DMS153 treated with DMSO at 0.1 percent for 48 hours (cell line): ENCODE measurements around the gene TSEN2.
"Not testable (repeated sequence)": the region's sequence is repeated elsewhere in the genome, so short reads cannot be mapped to it uniquely, and the experiment has no call there.

Experiments
- DNase-seq: peaks from one replicate; lab custom pipeline; 2025; ENCODE audit not compliant: unreplicated experiment; lab: John Stamatoyannopoulos, UW

The TSEN2 gene

DNA sequence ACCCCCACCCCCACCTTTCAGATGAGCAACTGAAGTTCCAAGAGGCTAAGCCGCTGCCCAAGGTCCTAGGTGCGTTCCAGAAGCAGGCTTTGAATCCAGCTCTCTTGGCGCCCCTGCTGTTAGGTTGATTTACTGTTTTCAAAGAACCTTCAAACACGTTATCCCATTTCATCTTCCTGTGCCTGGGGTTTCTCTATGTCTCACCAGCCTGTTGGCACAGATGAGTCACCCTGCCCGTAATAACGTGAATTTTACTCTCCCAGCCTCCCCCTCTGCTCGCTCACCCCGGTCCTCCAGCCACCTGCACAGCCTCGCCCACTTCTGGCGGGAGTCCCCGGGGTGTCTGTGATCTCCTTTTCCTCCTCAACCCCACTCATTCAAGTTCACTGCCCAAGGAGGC lies 13.0 kb upstream of the TSEN2 start:
- DNase-seq: no peak

DNA sequence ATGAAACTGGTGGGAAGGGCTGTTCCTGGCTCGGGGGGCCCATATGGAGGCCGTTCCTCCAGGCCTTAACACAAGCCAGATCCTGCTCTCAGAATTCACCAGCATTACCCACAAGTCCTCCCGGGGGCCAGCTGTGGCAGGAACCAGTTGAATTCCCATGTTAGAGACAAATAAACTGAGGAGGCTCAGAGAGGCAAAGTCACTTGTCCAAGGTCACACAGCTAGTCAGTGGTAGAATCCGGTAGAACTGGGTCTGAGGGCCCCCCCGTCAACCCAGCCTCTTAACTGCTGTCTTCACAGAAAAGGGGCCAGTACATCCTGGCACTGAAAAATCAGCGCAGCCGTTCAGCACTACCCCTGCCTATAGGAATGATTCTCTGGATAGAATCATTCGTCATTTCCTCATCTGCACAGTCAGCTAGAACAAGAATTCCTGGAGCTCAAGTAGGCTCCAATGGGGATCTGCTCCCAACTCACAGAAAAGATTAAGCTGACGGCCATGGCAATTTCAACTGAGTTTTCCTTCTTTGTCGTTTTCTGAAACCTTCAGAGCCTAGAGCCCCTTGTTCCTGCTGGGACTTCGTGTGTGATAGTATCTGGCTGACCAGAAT lies 12.2 kb upstream of the TSEN2 start:
- no peak for DNase-seq

DNA sequence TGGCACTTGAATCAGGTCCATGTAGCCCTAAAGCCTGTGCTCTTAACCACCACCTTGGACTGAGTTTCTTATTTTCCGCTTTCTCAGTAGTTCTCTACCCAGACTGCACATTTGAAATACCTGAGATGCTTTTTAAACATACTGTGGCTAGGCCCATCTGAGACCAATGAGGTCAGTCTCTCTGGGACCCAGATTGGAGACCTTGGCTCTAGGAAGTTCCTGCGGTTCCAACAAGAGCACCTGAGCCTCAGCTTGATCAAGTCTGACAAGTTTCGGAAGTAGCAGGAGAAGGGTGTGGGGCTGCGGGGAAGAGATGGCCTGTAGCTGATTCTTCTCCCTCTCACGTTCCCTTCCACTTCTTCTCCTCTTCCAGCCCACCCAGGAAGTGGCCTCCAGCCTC lies 11.5 kb upstream of the TSEN2 start:
- DNase-seq: no peak

DNA sequence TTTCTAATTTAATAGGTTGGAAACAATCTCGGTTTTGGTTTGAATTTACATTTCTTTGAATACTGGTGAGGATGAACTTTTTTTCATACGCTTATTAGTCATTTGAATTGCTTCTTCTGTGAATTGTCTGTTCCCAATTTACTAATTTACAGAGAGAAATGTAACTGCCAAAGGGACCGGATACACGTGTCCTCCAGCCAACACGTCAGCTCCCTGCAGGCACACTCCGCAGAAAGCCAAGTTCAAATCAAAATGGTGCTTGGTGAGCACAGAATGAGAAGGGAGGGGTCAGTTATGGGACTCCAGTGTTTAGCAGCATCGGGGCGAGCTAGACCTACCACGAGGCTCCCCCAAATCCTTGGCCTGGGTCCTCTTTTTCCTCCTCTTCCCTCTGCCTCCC lies 10.8 kb upstream of the TSEN2 start:
- no peak for DNase-seq

DNA sequence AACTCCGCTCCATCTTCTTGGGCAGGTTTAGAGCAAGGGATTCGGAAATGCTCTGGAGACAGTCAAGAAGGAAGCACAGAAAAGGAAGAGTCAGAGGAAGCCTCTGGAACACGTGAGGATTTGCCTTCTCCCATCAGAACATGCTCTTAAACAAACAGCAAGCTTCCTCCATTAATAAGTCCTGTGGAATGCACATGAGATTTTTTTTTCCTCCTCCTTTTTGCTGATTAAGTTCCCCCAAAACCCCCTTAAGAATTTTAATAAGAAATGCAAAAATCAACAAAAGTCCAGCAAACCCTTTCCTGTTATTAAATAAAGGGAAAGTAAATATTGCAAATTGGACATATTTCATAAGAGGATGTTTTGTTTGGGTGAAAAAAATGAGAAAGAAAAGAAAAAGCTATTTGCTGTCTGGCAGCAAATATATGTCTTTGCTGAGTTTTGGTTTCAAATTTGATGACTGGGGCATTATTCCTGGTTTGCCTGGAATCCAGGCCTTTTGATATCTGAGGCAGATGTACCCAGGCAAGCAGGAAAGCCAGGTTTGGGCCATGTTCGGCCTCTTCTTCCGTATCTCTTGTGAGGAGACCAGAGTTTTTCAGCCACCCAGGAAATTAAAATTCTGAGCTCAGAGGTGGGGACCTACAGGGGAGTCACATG lies 7.9 kb upstream of the TSEN2 start:
- DNase-seq: no peak

DNA sequence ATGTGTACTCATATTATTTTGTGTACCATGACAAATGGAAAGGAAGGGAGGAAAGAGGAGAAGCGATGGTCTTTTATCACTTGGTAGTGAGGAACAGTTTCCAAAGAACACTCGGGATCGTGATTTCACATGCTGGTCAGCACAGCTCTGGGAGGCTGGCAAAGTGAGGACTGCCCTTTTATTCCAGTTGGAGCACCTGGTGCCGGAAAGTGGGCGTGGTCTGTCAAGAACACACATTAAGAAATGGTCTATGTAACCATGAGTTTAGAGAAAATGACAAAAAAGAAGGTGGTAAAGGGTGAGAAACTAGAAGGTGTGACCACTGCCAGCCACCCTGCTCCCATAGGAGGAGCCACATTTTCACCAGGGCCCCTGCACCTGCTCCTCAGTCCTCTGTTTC lies 7.0 kb upstream of the TSEN2 start:
- no peak for DNase-seq

DNA sequence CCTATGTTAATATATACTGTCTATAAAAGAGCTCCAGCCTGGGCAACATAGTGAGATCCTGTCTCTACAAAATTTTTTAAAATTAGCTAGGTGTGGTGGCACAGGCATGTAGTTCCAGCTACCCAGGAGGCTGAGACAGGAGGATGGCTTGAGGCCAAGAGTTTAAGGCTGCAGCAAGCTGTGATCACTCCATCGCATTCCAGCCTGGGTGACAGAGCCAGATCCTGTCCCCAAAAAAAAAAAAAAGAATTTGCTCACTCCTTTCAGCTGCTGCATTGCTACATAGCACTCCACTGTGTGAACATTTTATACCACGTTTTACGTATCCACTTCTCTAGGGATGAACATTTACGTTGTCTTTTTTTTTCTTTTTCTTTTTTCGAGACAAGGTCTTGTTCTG lies 6.0 kb upstream of the TSEN2 start:
- no peak for DNase-seq

DNA sequence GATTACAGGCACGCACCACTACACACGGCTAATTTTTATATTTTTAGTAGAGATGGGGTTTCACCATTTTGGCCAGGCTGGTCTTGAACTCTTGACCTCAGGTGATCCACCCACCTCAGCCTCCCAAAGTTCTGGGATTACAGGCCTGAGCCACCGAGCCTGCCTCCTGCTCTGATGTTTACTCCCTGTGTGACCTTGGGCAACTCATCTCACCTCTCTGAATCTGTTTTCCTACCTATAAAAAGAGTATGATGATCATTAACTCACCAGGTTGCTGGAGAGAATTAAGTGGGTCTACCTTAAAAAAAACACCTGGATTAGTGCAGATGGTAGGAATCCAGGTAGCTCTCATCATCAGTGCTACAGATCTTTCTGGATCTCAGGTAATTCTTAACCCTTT lies 5.1 kb upstream of the TSEN2 start:
- DNase-seq: not testable (repeated sequence)

DNA sequence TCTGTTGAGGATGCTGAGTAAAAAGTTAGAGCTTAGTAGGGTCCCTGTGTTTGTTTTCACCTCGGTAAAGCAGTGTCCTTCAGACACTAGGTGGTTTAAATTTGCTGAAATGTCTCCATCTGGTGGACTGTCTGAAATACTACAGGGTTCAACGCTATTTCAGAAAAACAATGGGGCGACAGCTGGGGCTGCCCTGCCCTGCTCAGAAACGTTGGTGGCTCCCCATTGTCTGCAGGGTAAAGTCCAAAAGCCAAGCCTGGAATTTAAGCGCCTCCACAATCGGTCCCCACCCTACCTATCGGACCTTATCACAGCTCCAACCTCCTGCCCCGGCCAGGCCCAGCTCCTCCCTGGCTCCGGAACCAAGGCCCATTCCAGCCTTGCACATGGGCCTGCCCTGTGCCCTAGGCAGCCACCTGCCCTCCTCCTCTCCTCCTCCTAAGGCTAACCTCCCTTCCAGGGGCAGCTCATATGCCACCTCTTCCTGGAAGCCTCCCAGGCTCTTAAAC lies 4.3 kb upstream of the TSEN2 start:
- peak; percentile 2 for DNase-seq

DNA sequence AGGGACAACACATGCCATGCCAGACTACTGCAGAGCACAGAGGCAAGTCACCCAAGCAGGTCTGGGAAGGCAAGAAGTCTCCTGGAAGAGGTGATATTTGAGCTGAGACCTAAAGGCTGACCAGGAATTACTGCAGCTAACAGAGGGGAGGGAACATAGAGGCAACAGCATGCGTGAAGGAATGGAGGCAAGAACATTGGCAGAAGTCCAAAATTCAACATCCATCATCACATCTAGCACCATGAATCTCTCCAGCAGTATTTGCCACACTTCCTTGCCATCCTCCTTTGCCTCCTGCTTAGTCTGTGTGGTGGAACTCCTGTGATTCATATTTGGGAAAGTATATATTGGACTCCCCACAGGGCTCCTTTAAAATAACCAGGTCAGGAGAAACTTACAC lies 870 bp upstream of the TSEN2 start:
- DNase-seq: no peak

DNA sequence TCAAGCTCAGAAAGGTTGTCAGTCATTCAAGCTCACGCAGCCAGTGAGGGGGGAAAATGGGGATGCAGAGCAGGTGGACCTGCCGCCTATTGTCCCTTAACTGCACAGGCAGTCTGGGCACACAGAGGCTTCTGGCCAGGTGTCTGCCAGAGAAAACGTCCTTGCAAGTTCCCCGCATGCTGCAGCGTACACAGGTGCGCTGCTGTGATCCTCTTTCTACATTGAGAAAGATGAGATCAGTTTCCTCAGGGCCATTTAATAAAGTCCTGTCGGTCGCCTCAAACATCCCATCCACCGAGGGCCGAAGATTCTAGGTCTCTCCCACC lies 445 bp upstream of the TSEN2 start:
- no peak for DNase-seq

DNA sequence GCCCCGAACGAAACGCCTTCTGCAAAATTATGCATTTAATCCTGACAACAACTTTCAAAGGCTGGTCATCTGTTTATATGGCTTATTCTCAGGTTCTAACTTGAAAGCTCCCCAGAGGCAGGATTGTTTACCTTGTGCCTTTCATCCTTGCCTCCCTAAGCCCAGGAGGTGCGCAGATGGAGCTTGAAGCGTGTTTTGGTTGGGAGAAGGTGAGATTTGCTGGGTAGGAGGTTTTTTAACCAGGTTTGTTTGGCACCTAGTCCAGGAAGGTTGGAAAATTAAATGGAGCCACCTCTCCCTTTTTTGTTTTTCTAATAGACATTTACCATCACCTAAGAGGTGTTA lies 675 bp downstream of the TSEN2 start:
- DNase-seq: no peak

DNA sequence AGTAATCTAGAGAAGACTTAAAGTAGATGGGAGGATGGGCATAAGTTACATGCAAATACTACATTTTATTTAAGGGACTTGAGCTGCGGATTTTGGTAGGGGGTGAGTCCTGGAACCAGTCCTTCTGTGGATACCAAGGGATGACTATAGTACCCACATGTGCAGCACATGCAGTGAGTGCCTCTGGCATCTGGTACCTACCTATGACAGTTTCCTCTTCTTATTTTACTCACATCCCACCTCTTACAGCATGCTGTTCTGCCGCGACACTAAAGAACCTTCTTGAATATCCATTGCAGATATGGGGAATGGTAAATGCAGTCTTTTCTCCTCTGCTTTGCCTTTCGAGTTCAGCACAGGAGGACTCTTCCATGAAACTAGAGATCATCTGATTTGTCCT lies 1.7 kb downstream of the TSEN2 start:
- DNase-seq: no peak

DNA sequence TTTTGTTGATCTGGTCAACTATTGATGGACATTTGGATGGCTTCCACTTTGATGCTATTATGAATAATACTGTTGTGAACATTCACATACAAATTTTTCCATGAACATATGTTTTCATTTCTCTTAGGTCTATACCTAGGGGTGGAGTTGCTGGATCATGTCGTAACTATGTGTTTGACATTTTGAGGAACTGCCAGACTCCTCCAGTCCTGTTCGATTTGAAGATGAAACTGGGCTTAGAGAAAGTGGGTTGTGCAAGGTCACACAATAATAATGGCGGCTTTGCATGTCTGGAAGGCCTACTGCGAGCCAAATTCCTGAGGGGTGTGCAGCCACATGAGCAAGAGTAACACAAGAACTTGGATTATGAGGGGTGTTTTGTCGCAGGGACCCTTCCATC lies 2.6 kb downstream of the TSEN2 start:
- DNase-seq: no peak

DNA sequence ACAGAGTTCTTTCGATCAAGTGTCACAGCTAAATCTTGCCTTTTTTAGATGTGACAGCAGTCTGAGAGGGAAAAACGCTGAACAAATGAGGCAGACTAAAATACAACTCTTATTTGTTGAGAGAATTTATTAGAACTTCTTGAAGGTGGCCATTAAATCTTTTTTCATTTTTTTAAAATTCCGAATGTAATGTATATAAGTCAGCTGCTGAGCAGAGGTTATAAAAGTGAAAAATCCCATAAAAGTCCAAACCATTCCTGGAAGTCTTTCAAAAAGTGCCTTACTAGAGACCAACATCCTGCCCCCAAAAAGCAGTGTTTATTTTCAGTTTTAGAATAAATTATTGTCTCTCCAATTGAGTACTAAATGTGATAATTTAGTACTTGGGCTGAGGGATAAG lies 3.1 kb downstream of the TSEN2 start:
- DNase-seq: no peak

DNA sequence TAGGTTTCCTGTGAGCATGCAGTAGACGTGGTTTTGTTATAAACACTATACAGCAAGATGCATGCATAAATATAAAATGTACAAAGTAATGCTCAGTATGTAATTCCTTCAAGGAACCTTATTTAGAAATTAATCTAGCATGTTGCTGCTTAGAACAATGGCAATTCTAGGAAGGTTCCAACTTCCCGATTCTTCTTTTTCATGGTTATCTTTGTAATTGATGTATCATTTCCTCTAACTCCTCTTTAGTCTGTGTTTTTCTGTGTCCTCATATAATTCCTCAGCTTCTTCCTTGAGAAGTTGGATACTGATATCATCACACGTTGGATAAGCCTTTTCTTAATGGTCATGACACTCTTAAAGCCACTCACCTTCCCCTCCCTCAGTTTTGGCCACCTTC lies 3.5 kb downstream of the TSEN2 start:
- no peak for DNase-seq

DNA sequence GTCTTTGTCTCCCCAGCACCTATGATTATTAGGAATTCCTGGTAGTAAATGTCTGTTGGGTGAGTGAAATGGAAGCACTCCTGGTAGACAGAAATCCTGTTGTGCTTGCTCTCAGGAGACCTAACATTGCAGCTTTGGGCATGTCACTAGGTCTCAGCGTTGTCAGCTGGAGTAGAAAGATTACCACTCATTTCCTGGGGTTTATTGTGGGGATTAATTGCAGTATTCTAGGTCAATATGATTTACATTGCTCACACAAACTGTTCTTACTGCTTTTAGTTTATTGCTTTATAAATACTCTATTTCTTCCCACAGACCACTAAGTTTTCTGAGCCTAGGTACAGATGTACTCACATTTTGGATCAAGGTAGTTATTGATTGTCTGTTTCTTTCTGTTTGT lies 5.1 kb downstream of the TSEN2 start:
- DNase-seq: no peak

DNA sequence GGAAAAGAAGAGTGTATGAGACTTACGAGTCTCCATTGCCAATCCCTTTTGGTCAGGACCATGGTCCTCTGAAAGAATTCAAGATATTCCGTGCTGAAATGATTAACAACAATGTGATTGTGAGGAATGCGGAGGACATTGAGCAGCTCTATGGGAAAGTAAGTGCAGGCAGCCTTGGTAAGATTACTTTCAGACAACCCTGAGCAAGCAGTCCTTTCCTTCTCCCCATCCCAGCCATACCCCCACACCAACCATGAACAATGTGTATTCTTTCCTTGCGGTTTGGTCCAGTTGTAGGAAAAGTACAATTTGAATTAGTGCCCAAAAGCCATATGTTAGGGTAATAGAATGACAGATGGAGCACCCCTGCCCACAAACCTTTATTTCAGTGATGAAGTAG lies 5.6 kb downstream of the TSEN2 start:
- DNase-seq: no peak

DNA sequence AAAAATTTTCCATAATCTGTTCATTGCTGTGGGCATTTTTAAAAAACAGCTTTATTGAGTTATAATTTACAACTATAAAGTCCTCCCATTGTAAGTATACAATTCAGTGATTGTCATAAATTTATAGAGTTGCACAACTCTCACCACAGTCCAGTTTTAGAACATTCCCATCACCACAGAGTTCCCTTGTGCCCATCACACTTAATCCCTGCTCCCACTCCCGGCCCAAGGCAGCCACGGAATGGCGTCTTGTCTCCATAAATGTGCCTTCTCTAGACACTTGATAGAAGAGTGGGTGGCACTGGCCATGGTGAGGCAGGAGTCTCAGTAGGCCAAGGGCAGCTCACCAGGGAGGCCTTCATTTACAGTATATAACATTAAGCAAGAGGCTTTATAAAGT lies 6.3 kb downstream of the TSEN2 start:
- DNase-seq: no peak

DNA sequence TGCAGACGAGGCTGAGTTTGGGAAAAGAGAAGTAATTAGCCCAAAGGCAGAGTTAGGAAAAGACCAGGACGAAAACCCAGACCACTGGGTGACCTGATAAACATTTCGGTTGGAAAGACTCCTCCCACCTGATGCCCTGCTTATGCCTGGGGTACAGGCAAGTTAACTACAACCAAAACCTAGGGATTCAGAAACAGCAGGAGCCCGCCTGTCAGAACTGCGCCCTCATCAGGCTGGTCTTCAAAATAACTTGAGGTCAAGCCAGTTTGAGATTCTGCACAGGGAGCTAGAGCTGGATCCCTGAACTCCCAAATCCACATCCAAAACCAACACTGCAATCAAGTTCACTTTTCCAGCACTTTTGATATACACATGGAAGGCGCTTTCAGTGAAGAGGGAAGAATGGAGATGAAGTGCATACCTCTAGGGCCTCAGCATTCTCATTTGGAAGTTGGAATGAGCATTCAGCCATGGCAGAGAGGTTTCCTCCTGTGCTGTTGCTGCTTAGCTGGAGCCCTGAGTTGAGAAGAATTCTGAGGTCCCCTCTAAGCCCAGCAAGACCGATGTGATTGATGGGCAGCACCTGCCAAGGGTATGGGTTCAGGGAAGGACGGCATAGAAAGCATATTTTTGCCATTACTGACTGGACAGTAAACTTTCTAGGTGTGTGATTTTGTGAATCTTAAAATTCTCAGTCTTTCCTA lies 11.6 kb downstream of the TSEN2 start:
- no peak for DNase-seq

DNA sequence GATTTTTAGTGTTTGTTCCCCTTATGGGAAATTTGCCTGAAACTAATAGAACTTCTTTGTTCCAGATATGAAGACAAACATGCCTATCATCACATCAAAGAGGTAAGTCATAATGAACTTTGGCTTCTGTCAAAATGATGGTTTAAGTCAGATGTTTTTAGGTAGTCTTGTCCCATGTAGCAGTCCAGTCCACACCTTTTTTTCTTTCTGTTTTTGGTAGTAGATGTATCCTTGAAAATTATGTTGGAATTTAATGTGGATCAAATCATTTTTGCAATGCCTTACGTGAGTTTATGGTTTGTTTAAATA lies 12.1 kb downstream of the TSEN2 start:
- no peak for DNase-seq

DNA sequence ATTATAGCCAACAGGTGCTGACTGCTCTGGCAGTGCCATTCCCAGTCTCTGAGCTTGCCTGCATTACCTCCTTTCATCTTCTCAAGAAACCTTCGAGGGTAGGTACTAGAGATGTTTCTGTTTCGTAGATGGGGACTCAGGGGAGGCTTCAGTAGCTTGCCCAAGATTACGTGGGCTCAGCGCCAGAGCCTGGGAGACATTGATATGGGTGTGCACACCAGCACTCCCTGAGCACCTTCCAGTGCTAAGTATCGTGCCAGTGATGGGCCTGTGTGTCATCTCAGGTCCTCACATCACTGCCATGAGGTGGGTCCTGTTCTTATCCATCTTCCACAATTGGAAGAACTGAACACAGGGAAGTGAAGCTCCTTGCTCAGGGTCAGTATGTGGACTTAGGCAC lies 15.2 kb downstream of the TSEN2 start:
- DNase-seq: no peak
